ENCODE results near the gene MEP1B.

- TF ChIP-seq POLR2A (IDR thresholded peaks at IDR 0.05; ENCODE audit: low read depth, low read length) (no peak), TAF1 (IDR thresholded peaks at IDR 0.05; ENCODE audit: borderline replicate concordance, low read depth, low read length) (no peak), POLR2AphosphoS5 (IDR thresholded peaks at IDR 0.05; ENCODE audit: low read depth, low read length) (no peak)
Measured at GRCh38 chr18:32208577-32208976, 18.7 kb downstream of the MEP1B start.
